ENCODE data around the gene TMEM9B.

- no peak for TF ChIP-seq REST (IDR thresholded peaks at IDR 0.05)
- TF ChIP-seq ZFP36 (IDR thresholded peaks at IDR 0.05; ENCODE audit: borderline replicate concordance, partially characterized antibody) = no peak
These were observed 33.8 kb upstream of the TMEM9B start for GRCh38 chr11:8998017-8998416.

Data from A549 (cell line).